HG02884 (cell line): ENCODE measurements around the gene ELL2.

Source experiments
- ATAC-seq: cut with Tn5 transposase; IDR thresholded peaks from one replicate; pipeline ENCODE4 v1.9.1; 2021; ENCODE audit warnings: mild to moderate bottlenecking, moderate library complexity; ENCODE audit not compliant: unreplicated experiment

Gene ELL2

DNA sequence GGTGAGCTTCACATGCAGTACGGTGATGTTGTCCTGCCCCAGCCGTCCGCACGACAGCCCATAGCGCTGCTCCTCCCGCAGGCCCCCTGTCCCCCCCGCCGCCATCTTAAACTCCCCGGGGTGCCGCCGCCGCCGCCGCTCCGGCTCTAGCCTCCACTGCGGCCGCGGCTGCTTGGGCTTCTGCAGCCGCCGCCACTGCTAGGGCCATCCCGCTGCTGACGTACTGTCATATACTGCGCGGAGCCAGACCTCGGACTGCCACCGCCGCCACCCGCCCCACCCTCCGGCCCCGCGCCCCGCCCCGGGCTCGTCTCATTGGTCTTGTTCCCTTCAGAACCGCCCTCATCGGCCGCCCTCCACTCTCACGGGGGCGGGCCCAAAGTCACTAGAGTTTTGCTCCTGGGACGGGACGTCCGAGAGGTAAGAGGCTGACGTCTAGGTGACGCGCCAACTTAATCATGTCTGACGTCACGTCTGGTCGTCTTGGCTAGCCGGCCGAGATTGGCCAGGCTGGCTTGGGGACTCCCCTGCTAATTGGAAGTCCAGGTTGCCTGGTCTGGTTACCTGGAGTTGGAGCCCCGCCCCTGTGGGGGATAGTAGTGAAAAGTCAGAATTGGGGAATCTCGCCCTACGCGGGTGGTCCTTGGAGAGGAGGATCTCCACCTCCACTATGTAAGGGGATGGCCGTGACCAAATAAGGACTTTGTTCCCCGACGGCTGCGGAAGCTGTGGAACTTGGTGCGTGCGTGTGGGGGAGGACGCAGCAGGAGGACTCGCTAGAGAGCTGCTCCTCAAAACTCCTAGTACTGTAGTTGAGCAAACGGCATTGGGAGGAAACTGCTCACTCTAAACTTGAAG is at the start of gene ELL2:
ELL2 (minus strand) TSS at position 235 of the 858 bp plus-strand sequence; CDS start at position 105, 130 bp downstream.
- peak; percentile 75 for ATAC-seq

- ATAC-seq, result no peak
Measured at GRCh38 chr5:96008987-96009647, 47.5 kb upstream of the ELL2 start.

- no peak for ATAC-seq
Measured at GRCh38 chr5:96008487-96008886, 46.8 kb upstream of the ELL2 start.

GRCh38 chr5:96007051-96007450 is 45.4 kb upstream of the ELL2 start:
- no peak for ATAC-seq

GRCh38 chr5:96006291-96006690 is 44.6 kb upstream of the ELL2 start:
- no peak for ATAC-seq

GRCh38 chr5:96004754-96005153 is 43.1 kb upstream of the ELL2 start:
- no peak for ATAC-seq

- no peak for ATAC-seq
Measured at GRCh38 chr5:96004087-96004486, 42.4 kb upstream of the ELL2 start.

GRCh38 chr5:96001262-96001661 is 39.6 kb upstream of the ELL2 start:
- ATAC-seq, result no peak

GRCh38 chr5:96000308-96000707 is 38.7 kb upstream of the ELL2 start:
- no peak for ATAC-seq

DNA sequence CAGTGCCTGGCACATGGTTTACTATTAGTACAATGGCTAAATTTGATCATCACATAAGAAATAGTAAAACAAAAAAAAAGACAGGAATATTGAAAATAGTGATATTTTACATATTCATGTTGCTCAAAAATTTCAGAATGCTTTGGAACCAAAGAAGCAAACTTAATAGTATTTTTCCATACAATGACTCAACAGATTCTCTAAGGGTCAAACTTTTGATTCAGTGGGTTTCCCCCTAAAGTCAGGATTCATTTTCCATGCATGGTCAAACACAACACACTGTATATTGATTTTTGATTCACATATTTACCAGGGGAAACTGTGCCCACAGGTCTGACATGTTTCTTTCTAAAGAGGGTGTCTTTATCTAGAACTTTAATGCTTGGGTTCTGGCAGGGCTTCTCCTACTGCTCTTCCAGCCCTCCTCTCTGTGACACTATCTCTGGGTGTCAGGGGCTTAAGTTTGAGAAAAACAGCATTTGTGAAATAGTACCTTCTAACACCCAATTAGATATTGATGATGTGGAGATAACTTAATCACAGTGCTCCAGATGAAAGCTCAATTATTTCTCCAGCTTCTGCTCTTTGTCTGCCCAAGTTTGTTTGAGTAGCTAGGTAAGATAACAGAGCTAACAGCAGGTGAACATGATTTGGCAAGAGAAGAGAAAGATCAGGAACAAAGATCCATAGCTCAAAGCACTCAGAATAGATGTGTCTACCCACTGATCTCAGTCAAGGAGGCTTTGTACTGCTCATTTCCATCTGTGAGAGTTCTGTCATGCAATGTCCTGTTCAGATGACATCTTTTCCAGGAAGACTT is 35.5 kb upstream of the ELL2 start:
- no peak for ATAC-seq

DNA sequence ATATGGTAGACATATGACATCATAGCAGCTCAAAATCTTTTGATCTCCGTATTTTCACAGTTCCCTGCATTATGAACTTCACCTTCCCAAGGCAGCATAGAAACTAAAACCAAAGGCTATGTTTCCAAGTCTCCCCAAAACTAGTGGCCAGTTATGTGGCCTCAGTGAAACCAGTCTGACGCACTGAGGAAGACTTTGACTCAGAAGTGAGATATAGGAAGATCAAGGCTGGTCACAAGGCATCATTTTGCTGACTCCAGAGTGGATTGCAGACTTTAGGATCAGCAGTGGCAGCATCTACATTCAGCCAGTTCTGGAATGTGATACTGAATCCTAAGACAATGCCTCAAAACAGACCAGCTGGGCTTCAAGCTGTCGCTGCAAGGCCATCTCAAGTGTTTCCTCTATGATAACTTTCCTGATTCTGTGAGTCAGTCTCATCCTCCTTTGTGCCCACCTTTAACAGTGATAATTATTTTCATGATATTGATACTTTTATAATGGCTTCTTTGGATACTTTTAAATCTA is 34.4 kb upstream of the ELL2 start:
- ATAC-seq, result no peak

- ATAC-seq, result no peak
Measured at GRCh38 chr5:95993776-95994175, 32.1 kb upstream of the ELL2 start.

- no peak for ATAC-seq
Measured at GRCh38 chr5:95993266-95993665, 31.6 kb upstream of the ELL2 start.

GRCh38 chr5:95989283-95990048 is 27.8 kb upstream of the ELL2 start:
- no peak for ATAC-seq

GRCh38 chr5:95988877-95989276 is 27.2 kb upstream of the ELL2 start:
- ATAC-seq, result no peak

GRCh38 chr5:95988094-95988493 is 26.4 kb upstream of the ELL2 start:
- no peak for ATAC-seq

- ATAC-seq, result no peak
Measured at GRCh38 chr5:95986937-95987520, 25.4 kb upstream of the ELL2 start.

DNA sequence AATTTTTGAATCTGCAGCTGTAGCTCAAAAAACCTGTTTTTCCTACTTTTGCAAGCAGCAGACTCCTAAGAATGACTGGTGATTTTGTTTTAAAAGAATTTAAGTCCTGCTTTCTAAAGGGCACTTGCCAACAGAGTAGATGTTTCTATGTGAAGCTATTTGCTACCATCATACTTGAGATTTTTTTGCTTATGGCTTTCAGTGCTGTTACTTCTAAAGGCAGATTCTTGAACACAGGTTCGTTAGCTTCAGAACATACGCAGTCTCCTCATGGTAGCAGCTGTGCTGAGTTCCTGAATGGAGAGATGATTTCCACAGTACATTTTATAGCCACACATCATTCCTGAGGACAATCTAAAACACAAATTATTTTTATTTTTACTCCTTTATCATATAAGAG is 24.4 kb upstream of the ELL2 start:
- ATAC-seq, result no peak

DNA sequence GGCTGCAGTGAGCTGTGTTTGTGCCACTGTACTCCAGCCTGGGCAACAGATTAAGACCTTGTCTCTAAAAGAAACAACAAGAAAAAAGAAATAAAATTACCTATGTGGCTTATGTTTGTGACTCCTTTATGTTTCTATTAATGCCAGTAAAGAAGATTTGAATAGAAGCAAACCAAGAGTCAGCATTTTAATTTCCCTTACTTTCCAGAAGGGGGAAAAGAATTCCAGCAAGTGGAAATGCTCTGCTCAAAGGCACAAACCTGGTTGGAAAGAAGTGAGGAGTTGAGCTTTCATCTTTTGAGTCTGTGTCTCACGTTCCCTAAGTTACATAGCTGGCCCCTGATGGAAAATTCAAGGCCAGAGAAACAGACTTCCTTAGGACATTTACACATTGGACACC is 23.6 kb upstream of the ELL2 start:
- no peak for ATAC-seq

GRCh38 chr5:95984287-95984938 is 22.8 kb upstream of the ELL2 start:
- no peak for ATAC-seq
